ENCODE results near the gene SCN5A.

The SCN5A gene

GRCh38 chr3:38622336-38622735 is 27.2 kb downstream of the SCN5A start:
- DNase-seq (ENCODE audit: low spot score) = no peak

DNA sequence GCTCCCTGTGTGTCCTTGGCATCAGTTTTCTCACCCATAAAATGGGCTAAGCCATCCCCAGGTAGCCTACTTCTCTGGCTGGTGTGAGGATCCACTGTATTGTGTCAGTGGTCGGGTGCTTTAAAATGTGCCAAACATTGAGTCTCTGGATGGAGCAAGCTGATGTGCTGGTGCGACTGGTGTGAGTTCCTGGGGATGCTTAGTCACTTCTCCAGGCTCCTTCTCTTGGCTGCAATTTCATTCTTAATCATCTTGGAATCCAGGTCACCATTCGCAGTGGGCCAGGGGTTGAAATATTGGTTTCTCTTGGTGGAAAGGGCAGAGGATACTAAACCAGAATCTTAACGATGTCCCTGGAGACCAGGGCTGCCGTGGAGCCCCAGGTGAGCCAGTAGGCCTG is 29.3 kb downstream of the SCN5A start:
- DNase-seq (ENCODE audit: low spot score) = no peak

DNA sequence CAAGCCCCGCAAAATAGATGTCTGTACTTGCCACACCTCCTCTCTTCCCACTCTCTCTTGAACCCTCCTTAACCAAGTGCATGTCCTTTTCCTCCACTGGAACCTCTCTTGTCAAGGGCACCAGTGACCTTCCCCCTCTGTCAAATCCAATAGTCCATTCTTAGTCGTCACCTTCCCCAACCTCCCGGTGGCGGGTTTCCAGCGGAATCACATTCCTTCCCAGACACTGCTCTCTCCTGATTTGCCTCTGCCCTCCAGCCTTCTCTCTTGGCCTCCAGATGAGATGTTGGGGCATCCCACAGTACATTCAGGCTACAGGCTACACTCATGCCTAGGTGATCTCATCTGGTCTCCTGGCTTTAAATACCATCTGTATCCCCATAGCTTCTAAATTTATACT is 31.1 kb downstream of the SCN5A start:
- no peak for DNase-seq (ENCODE audit: low spot score)

DNA sequence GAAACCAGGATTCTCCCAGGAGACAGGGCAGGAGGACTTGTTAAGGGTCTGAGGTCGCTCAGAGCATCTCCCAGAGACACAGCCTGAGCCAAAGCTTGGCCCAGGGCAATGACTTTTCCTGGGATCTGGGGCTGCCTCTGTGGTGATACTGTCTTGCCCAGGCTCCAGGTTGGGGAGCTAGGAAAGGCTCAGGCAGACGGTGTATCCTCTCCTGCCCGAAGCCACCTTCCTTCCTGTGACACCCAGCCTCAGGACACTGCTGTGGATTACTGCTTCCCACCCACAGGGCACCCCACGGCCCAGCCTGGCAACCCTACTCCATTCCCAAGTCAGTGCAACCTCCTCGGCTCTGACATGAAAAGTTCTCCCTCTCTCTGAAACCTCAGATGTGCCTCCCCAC is 31.9 kb downstream of the SCN5A start:
- DNase-seq (ENCODE audit: low spot score) = no peak

DNA sequence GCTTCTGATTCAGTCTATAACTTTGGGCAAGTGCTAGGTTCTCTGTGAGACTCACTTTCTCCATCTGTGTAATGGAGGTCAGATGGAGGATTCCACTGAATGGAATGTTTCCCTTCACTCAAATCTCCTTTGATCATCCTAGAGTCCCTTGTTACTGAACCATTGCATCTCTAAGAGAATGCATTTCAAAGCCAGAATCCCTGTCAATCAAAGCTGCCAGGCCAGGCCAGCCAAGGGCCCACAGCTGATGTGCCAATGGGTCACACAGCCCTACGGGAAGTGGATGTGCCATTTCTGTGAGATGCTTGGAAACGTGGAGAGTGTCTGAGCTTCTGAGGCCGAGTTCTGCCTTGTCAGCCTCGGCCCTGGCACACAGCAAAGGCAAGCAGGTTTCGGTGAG is 32.4 kb downstream of the SCN5A start:
- DNase-seq (ENCODE audit: low spot score) = no peak

DNA sequence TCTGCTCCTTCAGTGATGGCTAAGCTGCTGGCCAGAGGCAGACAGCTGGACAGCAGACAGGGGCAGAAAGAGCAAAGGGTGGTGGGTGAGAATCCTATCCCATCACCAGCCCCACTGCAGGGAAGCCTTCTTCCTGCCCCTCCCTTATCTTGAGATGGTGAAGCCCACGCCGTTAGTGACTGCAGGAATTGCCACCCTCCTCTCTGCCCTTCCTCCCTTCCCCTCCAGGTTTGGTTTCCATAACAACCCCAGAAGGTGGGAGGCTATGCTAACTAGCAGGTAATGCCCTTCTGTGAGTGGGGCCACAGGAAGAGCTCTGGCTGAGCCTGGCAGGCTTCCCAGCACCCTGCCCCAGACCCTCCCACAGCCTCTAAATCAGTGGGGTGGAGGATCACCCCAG is 32.8 kb downstream of the SCN5A start:
- DNase-seq (ENCODE audit: low spot score) = no peak

DNA sequence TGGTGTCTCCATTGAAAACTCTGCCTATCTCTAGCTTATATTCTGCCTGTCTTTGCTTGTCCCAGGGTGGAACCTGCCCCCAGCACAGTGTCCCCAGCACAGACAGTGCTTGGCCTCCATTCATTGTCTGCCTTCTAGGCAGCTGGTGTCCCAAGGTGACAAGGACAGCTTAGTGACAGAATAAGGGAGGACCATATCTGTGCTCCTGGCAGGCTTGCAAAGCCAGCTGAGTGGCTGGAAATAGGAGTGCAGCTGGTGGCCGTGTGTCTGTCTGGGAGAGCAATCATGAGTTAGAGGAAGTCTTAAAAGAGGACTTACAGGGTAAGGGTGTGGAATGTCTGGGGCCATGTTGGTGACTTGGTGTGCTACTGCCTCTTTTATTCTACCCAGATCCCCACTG is 33.4 kb downstream of the SCN5A start:
- no peak for DNase-seq (ENCODE audit: low spot score)

- no peak for DNase-seq (ENCODE audit: low spot score)
Measured at GRCh38 chr3:38614651-38615352, 34.7 kb downstream of the SCN5A start.

DNA sequence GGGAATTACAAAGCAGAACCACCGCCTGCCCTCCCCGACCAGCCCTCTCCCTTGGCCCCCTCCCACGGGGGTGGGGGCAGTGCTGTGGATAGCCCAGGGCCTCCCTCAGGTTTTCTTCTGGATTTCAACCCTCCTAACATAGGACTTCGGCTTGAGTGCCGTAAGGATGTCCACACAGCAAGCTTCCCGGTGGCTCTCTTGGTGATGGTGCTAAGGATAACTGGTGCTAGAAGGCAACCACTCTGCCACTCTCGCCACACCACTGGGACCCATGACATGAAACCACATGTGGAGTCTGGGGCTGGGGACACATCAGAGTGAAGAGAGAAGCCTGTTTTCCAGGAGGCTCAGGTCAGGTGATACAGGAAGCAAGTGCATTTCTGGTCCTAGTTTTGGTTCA is 35.4 kb downstream of the SCN5A start:
- DNase-seq (ENCODE audit: low spot score) = no peak

- no peak for DNase-seq (ENCODE audit: low spot score)
Measured at GRCh38 chr3:38613426-38613825, 36.1 kb downstream of the SCN5A start.

- no peak for DNase-seq (ENCODE audit: low spot score)
Measured at GRCh38 chr3:38611866-38612265, 37.6 kb downstream of the SCN5A start.

DNA sequence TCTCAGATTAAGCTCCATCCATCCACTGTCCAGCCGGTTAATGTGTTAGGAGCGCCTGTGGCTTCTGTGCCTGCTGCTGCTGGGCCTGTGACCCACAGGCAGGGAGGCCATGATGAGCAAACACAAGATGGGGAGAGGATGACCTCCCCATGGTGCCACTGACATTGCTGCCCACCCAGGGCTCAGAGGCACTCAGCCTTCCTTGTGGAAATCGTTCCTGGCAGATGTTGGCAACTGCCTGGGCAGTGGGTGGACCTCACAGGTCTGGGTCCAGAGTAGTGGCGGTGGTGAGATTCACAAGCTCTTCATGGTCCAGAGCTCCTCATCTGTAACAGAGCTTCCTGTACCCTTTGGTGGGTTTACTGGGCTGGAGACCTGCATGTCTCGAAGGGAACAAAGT is 38.6 kb downstream of the SCN5A start:
- DNase-seq (ENCODE audit: low spot score) = no peak

DNA sequence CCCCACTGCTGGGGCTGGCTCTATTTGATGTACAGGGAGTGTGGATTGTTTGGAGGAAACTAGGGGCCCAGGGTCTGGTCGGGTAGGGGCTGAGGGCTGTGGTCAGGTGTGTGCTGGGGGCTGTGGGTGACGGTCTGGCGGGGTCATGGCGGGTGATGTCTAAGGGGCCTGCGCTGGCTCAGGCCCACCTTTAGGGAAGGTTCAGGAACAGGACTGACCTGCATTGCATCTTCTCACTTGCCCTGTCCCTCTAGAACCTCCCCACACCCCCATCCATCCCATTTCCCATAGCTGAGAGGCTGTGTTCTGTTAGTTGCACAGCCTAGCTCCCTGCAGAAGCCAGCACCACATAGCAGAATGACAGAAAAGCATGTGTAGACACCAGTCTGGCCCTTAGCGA is 39.1 kb downstream of the SCN5A start:
- no peak for DNase-seq (ENCODE audit: low spot score)

DNA sequence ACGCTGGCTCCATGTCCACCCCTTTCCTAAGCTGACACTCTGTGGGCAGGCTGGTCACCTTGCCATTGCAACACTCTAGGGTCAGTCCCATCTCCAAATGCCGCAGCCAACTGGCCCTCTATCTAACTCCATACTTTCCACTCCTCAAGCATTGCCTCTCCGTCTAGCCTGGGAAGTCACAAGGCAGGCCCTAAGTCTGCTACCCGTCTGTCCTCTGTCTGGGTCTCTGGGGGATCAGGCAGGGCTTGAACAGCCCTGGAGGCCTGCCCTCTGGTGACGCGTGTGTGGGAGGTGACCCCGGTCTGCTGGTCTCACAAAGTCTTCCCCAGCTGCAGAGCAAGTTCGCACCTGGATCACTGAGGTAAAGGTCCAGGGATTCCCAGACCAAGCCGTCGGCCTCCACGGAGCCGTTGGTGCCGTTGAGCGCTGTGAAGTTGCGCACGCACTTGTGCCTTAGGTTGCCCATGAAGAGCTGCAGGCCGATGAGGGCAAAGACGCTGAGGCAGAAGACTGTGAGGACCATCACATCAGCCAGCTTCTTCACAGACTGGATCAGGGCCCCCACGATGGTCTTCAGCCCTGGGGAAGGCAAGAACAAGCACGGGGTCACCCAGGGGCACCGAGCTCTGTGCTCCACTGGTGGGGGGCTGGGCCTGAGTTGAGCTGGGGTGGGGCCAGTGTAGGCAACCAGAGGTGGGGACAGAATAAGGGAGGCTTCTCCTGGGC is 39.9 kb downstream of the SCN5A start:
- DNase-seq (ENCODE audit: low spot score) = no peak

- no peak for DNase-seq (ENCODE audit: low spot score)
Measured at GRCh38 chr3:38608961-38609360, 40.5 kb downstream of the SCN5A start.

DNA sequence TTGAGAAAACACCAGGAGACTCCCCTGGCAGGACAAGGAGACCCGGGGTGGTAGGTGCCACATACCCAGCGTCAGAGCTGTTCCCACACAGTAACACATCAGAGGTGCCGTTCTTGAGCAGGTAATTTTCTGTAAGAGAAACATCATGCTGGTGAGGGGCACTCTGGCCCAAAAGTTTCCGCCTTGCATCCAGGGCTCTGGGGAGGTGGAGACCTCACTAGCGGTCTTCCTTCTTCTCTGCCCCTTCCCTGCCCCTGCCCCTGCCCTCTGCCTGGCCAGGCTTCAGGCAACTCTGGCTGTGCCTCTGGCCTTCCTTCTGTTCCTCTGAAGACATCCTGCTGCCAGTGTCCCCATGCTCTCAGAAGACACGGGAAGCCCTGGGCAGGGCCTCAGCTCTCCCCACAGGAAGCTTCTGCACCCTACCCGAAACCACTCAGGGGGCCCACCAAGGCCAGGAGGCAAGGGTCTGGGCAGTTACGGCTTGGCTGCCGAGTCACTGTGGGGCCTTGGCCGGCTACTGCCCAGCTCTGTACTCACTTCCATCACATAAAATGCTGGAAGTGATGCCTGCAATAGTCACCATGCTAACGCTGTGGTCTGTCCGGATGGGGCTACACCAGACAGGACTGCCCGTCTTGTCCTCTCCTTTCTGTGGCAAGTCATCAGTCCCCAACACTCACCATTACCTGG is 41.3 kb downstream of the SCN5A start:
- DNase-seq (ENCODE audit: low spot score) = no peak

DNA sequence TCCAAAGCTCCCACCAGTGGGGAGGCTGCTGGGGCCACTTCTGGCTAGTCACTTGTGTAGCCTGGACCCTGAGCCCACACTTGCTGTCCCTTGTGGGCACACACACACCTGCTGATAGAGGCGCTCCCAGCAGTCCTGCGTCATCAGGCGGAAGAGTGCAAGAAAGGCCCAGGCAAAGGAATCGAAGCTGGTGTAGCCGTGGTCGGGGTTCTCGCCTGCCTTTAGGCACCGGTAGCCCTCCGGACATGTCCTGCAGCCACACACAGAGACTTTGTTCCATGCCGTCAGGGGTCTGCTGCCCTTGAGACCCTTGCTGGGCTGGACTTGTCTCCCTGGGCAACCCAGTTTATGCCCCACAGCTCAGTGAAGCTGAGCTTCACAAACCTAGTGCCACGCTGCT is 42.9 kb downstream of the SCN5A start:
- no peak for DNase-seq (ENCODE audit: low spot score)

GRCh38 chr3:38605981-38606380 is 43.5 kb downstream of the SCN5A start:
- DNase-seq (ENCODE audit: low spot score) = no peak

DNA sequence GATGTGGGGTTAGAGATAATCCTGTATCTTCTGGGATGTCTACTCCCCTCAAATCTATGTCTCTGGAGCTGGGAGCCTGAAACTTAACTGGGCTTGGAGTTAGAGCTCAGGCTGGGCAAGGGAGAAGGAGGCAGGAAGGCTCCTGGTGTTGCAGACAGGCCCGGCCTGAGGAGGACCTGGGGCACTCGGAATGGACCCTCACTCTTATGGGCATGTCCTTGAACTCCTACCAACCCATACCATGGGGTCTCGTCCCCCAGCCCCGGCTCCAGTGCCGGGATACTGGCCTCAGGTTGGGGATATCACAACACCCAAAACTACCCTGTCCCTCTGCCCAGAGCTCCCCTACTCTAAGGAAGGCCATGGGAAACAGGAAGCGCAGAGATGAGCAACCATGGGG is 45.2 kb downstream of the SCN5A start:
- no peak for DNase-seq (ENCODE audit: low spot score)

DNA sequence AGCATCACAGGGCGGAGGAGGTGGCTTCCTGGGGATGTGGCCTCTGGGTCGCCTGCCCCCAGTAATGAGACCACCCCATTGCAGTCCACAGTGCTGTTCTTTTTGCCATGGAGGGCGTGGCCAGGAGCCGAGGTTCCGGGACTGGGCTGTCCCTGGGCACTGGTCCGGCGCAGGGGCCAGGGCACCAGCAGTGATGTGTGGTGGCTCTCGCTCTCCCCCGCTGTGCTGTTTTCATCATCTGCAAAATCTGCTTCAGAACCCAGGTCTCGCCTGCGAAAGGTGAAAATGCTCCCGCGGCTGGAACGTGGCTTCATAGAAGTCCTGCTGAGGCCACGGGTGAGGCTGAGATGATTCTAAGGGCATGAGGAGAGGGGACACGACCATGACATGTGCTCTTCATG is 45.8 kb downstream of the SCN5A start:
- no peak for DNase-seq (ENCODE audit: low spot score)

DNA sequence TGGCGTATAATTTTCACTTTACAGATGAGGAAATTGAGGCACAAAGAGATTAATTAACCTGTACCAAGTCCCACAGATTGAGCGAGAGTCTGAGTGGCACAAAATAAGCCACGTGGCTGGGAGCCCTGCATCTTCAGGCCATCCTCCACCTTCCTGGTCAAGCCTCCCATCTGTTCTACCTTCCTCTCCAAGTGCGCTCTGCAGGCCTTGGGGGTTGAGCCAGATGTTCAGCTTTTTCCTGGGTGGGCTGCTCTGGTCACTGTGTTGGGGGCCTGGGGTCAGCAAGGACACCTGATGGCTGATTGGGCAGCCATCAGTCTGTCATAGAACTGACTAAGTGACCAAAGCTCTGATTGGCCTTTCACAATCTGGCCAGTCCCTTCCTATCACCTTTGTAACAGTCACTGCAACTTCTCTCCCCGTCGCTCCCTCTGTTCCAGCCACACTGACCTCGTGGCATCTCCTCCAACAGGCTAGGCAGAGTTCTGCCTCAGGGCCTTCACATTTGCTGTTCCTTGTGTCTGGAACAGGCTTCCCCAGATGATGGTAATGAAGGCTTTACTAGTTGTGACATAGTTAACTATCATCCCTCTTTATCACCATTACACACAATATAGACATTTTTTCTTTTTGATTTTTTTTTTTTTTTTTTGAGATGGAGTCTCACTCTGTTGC is 46.8 kb downstream of the SCN5A start:
- no peak for DNase-seq (ENCODE audit: low spot score)

DNA sequence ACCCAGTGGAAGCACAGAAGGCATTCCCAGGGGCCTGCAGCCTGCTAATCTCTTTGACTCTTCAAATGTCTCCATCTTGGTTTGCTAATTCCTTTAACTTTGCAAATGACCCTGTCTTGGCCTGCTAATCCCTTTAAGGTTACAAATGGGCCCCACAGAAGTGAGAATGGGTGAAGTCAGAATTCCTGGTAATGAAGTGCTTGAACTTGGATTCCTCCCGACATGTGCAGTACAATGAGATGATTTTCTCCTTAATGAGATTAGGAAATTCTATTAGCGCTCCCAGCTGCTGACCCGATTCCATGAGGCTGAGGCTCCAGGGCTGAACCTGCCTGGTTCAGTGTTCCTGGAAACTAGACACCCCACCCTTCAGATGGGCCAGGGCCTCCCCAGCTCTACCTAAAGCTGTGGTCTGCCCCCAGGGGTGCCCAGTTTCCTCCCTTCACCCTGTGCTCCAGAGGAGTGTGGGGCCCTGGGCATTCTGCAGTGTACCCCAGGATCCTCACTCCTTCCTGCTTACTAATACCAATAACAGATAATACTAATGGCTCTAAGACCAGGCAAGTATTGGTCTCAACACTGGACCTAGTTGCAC is 47.4 kb downstream of the SCN5A start:
- DNase-seq (ENCODE audit: low spot score) = no peak

Measured in left forelimb (tissue), 1 donor.